Measurements from ENCODE around the gene IL12RB1. TPM values are rescaled to one million over a fixed set of nuclear protein-coding genes. Genes with fewer than 3 reads are reported as not detected.

The IL12RB1 gene
- total RNA-seq, 2 experiments from 2014 or later, result 7.7 to 41.7 TPM

- Histone ChIP-seq H3K27ac (ENCODE audit: low read depth, low read length, poor library complexity, severe bottlenecking) (no peak overlapping the region), H3K36me3 (ENCODE audit: insufficient read depth, low read length) (peaks cover 49% of the 10 kb centered on the region), H3K9me2 (ENCODE audit: insufficient read depth, low read length) (no peaks in the 10 kb centered on the region), H3K79me2 (ENCODE audit: insufficient read depth, low read depth, low read length) (no peaks in the 10 kb centered on the region), H3K4me1 (ENCODE audit: insufficient read depth, low read length, poor library complexity, severe bottlenecking) (peaks cover 18% of the 10 kb centered on the region), H3K9me3 (ENCODE audit: low read length) (no peaks in the 10 kb centered on the region), H3K4me2 (ENCODE audit: low read length) (no peak overlapping the region), H4K20me1 (ENCODE audit: insufficient read depth, low read length) (no peaks in the 10 kb centered on the region), H2AFZ (ENCODE audit: low read length) (no peak overlapping the region), H3K4me3 (ENCODE audit: low read depth, low read length, poor library complexity, severe bottlenecking) (no peak overlapping the region)
- ChIA-PET CTCF (ENCODE audit: unreplicated experiment) (no interaction called here), POLR2A (interaction anchor here (0.5 to 0.6 kb wide), 2 partner anchors 47 to 350 kb away, joined by 3 to 4 read pairs; no protein-coding TSS in a partner anchor)
- intact Hi-C loops (cut with micrococcal nuclease; ENCODE audit: unreplicated experiment), result loop anchor here (5.0 kb wide), 2 partner anchors 143 to 158 kb away; partner anchors contain the start of gene PIK3R2
- TF ChIP-seq EZH2phosphoT487 (IDR thresholded peaks at IDR 0.05; ENCODE audit: borderline replicate concordance, low read depth, low read length), result no peak
- no peak for TF ChIP-seq CTCF (conservative IDR thresholded peaks at IDR 0.05; ENCODE audit: low read length)
- DNase-seq (ENCODE audit: low spot score), result no peak
- BruUV-seq (replicated peaks), result no TSS peak
Observed at GRCh38 chr19:18009412-18010066, 77.2 kb downstream of the IL12RB1 start.

Other genes starting within 250 kb of the IL12RB1 start
- 9.4 and 14.0 TPM in 2 replicates for gene JAK3, start 239.0 kb downstream of the IL12RB1 start, total RNA-seq (2014; rRNA removed; shearing (Covaris generic))
- 24.4 and 25.3 TPM in 2 replicates for gene JAK3, start 239.0 kb downstream of the IL12RB1 start, total RNA-seq (2022)
- gene RPL18A, start 227.0 kb downstream of the IL12RB1 start, total RNA-seq (2014; rRNA removed; shearing (Covaris generic)), result 2,643 and 3,019 TPM in 2 replicates
- gene RPL18A, start 227.0 kb downstream of the IL12RB1 start, total RNA-seq (2022), result 3,145 and 3,253 TPM in 2 replicates
- 0.03 TPM in 1 of 2 replicates, not detected in the other for gene SLC5A5, start 215.0 kb downstream of the IL12RB1 start, total RNA-seq (2014; rRNA removed; shearing (Covaris generic))
- gene SLC5A5, start 215.0 kb downstream of the IL12RB1 start, total RNA-seq (2022), result not detected in 2 replicates
- gene CCDC124, start 153.9 kb downstream of the IL12RB1 start, total RNA-seq (2014; rRNA removed; shearing (Covaris generic)), result 57.5 and 68.2 TPM in 2 replicates
- 86.8 and 106 TPM in 2 replicates for gene CCDC124, start 153.9 kb downstream of the IL12RB1 start, total RNA-seq (2022)
- 0.51 and 1.1 TPM in 2 replicates for gene KCNN1, start 119.8 kb downstream of the IL12RB1 start, total RNA-seq (2014; rRNA removed; shearing (Covaris generic))
- 0.57 and 0.61 TPM in 2 replicates for gene KCNN1, start 119.8 kb downstream of the IL12RB1 start, total RNA-seq (2022)
- 27.3 and 30.7 TPM in 2 replicates for gene ARRDC2, start 78.8 kb downstream of the IL12RB1 start, total RNA-seq (2014; rRNA removed; shearing (Covaris generic))
- gene ARRDC2, start 78.8 kb downstream of the IL12RB1 start, total RNA-seq (2022), result 30.6 and 30.7 TPM in 2 replicates
- gene MAST3, start 10.8 kb upstream of the IL12RB1 start, total RNA-seq (2014; rRNA removed; shearing (Covaris generic)), result 14.3 and 14.8 TPM in 2 replicates
- gene MAST3, start 10.8 kb upstream of the IL12RB1 start, total RNA-seq (2022), result 31.0 and 31.4 TPM in 2 replicates
- 1.6 and 3.2 TPM in 2 replicates for gene PIK3R2, start 66.2 kb upstream of the IL12RB1 start, total RNA-seq (2014; rRNA removed; shearing (Covaris generic))
- gene PIK3R2, start 66.2 kb upstream of the IL12RB1 start, total RNA-seq (2022), result 20.5 and 30.0 TPM in 2 replicates
- gene IFI30, start 86.9 kb upstream of the IL12RB1 start, total RNA-seq (2014; rRNA removed; shearing (Covaris generic)), result 141 and 195 TPM in 2 replicates
- gene IFI30, start 86.9 kb upstream of the IL12RB1 start, total RNA-seq (2022), result 117 and 170 TPM in 2 replicates
- gene MPV17L2, start 106.3 kb upstream of the IL12RB1 start, total RNA-seq (2014; rRNA removed; shearing (Covaris generic)), result 21.9 and 23.7 TPM in 2 replicates
- 18.1 and 22.6 TPM in 2 replicates for gene MPV17L2, start 106.3 kb upstream of the IL12RB1 start, total RNA-seq (2022)
- 2.9 and 4.9 TPM in 2 replicates for gene RAB3A, start 117.1 kb upstream of the IL12RB1 start, total RNA-seq (2014; rRNA removed; shearing (Covaris generic))
- gene RAB3A, start 117.1 kb upstream of the IL12RB1 start, total RNA-seq (2022), result 6.9 and 8.6 TPM in 2 replicates
- not detected in 2 replicates for gene PDE4C, start 139.5 kb upstream of the IL12RB1 start, total RNA-seq (2014; rRNA removed; shearing (Covaris generic))
- 0.77 and 1.4 TPM in 2 replicates for gene PDE4C, start 139.5 kb upstream of the IL12RB1 start, total RNA-seq (2022)
- gene IQCN, start 187.5 kb upstream of the IL12RB1 start, total RNA-seq (2014; rRNA removed; shearing (Covaris generic)), result 0.38 and 3.7 TPM in 2 replicates
- 1.1 and 2.6 TPM in 2 replicates for gene IQCN, start 187.5 kb upstream of the IL12RB1 start, total RNA-seq (2022)
- 138 and 144 TPM in 2 replicates for gene JUND, start 194.7 kb upstream of the IL12RB1 start, total RNA-seq (2014; rRNA removed; shearing (Covaris generic))
- gene JUND, start 194.7 kb upstream of the IL12RB1 start, total RNA-seq (2022), result 79.0 and 92.6 TPM in 2 replicates
- gene LSM4, start 236.1 kb upstream of the IL12RB1 start, total RNA-seq (2014; rRNA removed; shearing (Covaris generic)), result 451 and 482 TPM in 2 replicates
- gene LSM4, start 236.1 kb upstream of the IL12RB1 start, total RNA-seq (2022), result 232 and 252 TPM in 2 replicates

All from OCI-LY7 (cell line).